Keratinocyte (primary cell): ENCODE results near the gene ACKR4.

ENCODE experiments used
- CTCF ChIP-seq, 3 experiments: IDR thresholded peaks in 1 of 3; conservative IDR thresholded peaks in 1 of 3; optimal IDR thresholded peaks in 1 of 3; 2 replicates in 2 of 3; 3 replicates in 1 of 3; pipeline versions ENCODE3 to v1.5.1; 2011; ENCODE audit warnings: low read length in 3 of 3, mild to moderate bottlenecking in 3 of 3, moderate library complexity in 2 of 3, control low read depth in 1 of 3, inconsistent platforms in 1 of 3; ENCODE audit not compliant: insufficient read depth in 2 of 3; ENCODE audit errors: extremely low read depth in 1 of 3
- EZH2 ChIP-seq: IDR thresholded peaks from one replicate; pipeline ENCODE4 v1.6.1; 2012; ENCODE audit warnings: inconsistent platforms, mild to moderate bottlenecking, low read length, moderate library complexity

DNA sequence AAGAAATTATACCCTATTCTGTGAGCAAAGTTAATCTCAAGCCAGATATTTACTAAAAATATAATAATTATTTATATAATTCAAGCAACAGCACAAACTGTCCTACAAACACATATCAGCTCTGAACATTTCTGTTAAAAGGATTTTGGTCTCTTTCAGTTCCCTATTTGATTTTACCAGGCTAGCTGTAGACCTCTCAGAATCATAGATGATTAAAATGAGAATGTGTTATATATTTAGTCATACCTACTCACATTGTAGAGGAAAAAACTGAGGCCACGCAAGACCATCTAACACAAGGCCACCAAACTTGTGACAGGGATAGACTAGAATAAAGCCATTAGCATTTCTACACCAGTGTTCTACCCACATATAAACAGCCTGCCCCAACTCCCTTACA is 28.5 kb downstream of the ACKR4 start:
- TF ChIP-seq CTCF (optimal IDR thresholded peaks at IDR 0.05 in 1 of 3, IDR thresholded peaks at IDR 0.05 in 1 of 3, conservative IDR thresholded peaks at IDR 0.05 in 1 of 3; ENCODE audit: extremely low read depth in 1 of 3, insufficient read depth in 2 of 3, low read length in 3 of 3), result no peak
- TF ChIP-seq EZH2, result no peak
